SK-N-SH treated with all-trans-retinoic acid at 6 μM for 48 hours (cell line): ENCODE measurements around the gene RB1.

Experiments
- ATAC-seq: fragments of 200-7000 bp; cut with Tn5 transposase; 3 replicates; pipeline ENCODE4 v1.9.1; 2020; ENCODE audit warnings: mild to moderate bottlenecking, moderate library complexity
- ARNTL ChIP-seq: fragments of 450-650 bp; formaldehyde crosslinking; IDR thresholded peaks from 2 replicates; pipeline ENCODE4 v1.5.0; 2020; ENCODE audit warnings: low read depth, mild to moderate bottlenecking, moderate library complexity, borderline replicate concordance
- CREB5 ChIP-seq: fragments of 250-450 bp; sonication (Bioruptor Pico); IDR thresholded peaks from 2 replicates; pipeline ENCODE4 v1.5.1; 2020; ENCODE audit warnings: low read depth, mild to moderate bottlenecking, moderate library complexity
- CSDC2 ChIP-seq: fragments of 250-450 bp; sonication (Bioruptor Pico); IDR thresholded peaks from 2 replicates; pipeline ENCODE4 v1.5.0; 2020; ENCODE audit warnings: mild to moderate bottlenecking, moderate library complexity
- CSRNP3 ChIP-seq: fragments of 250-450 bp; sonication (Bioruptor Pico); IDR thresholded peaks from 2 replicates; pipeline ENCODE4 v1.5.1; 2021; ENCODE audit warnings: mild to moderate bottlenecking, moderate library complexity
- ESRRG ChIP-seq: fragments of 250-450 bp; sonication (Bioruptor Pico); IDR thresholded peaks from 2 replicates; pipeline ENCODE4 v1.6.1; 2021; ENCODE audit warnings: mild to moderate bottlenecking
- GLIS3 ChIP-seq: fragments of 250-450 bp; sonication (Bioruptor Pico); IDR thresholded peaks from 2 replicates; pipeline ENCODE4 v1.5.0; 2020; ENCODE audit warnings: mild to moderate bottlenecking, moderate library complexity
- ISL1 ChIP-seq: fragments of 250-450 bp; sonication (Bioruptor Pico); IDR thresholded peaks from 2 replicates; pipeline ENCODE4 v2.1.2; 2022; ENCODE audit warnings: mild to moderate bottlenecking, moderate library complexity
- OSR1 ChIP-seq: fragments of 250-450 bp; sonication (Bioruptor Pico); IDR thresholded peaks from 2 replicates; pipeline ENCODE4 v1.8.0; 2022; ENCODE audit warnings: moderate library complexity, mild to moderate bottlenecking, inconsistent platforms
- PATZ1 ChIP-seq: fragments of 250-450 bp; sonication (Bioruptor Pico); IDR thresholded peaks from 2 replicates; pipeline ENCODE4 v1.8.0; 2020; ENCODE audit warnings: mild to moderate bottlenecking, moderate library complexity, borderline replicate concordance
- POU6F1 ChIP-seq: fragments of 250-450 bp; sonication (Bioruptor Pico); IDR thresholded peaks from 2 replicates; pipeline ENCODE4 v1.8.0; 2021; ENCODE audit warnings: low read depth, mild to moderate bottlenecking, moderate library complexity, borderline replicate concordance
- PPARA ChIP-seq: fragments of 250-450 bp; sonication (Bioruptor Pico); IDR thresholded peaks from 2 replicates; pipeline ENCODE4 v1.5.0; 2020; ENCODE audit warnings: mild to moderate bottlenecking, borderline replicate concordance
- RARB ChIP-seq: fragments of 250-450 bp; sonication (Bioruptor Pico); IDR thresholded peaks from 2 replicates; pipeline ENCODE4 v1.8.0; 2021; ENCODE audit warnings: mild to moderate bottlenecking, moderate library complexity
- SNAI2 ChIP-seq: fragments of 250-450 bp; sonication (Bioruptor Pico); IDR thresholded peaks from 2 replicates; pipeline ENCODE4 v1.5.0; 2020; ENCODE audit warnings: mild to moderate bottlenecking, moderate library complexity
- TSHZ2 ChIP-seq: fragments of 250-450 bp; sonication (Bioruptor Pico); IDR thresholded peaks from 2 replicates; pipeline ENCODE4 v1.5.0; 2020; ENCODE audit warnings: mild to moderate bottlenecking, moderate library complexity
- ZC3H10 ChIP-seq: fragments of 250-450 bp; sonication (Bioruptor Pico); IDR thresholded peaks from 2 replicates; pipeline ENCODE4 v1.5.1; 2021; ENCODE audit warnings: mild to moderate bottlenecking, moderate library complexity
- ZFP3 ChIP-seq: fragments of 250-450 bp; sonication (Bioruptor Pico); IDR thresholded peaks from 2 replicates; pipeline ENCODE4 v1.5.0; 2020; ENCODE audit warnings: mild to moderate bottlenecking, moderate library complexity
- ZNF565 ChIP-seq: fragments of 450-650 bp; formaldehyde crosslinking; conservative IDR thresholded peaks from 2 replicates; pipeline ENCODE4 v1.5.0; 2020; ENCODE audit warnings: low read depth, mild to moderate bottlenecking, moderate library complexity
- ZNF70 ChIP-seq: fragments of 450-650 bp; formaldehyde crosslinking; IDR thresholded peaks from 2 replicates; pipeline ENCODE4 v1.5.0; 2020; ENCODE audit warnings: mild to moderate bottlenecking, moderate library complexity
- ZNF8 ChIP-seq: fragments of 450-650 bp; formaldehyde crosslinking; IDR thresholded peaks from 2 replicates; pipeline ENCODE4 v1.5.0; 2020; ENCODE audit warnings: mild to moderate bottlenecking, moderate library complexity

RB1 gene

GRCh38 chr13:48515732-48516131, 212.2 kb downstream of the RB1 start (continued):
- no peak for TF ChIP-seq POU6F1 (CRISPR knock-in tag)

- TF ChIP-seq ESRRG (CRISPR knock-in tag), result no peak
- TF ChIP-seq SNAI2 (CRISPR knock-in tag), result no peak
- TF ChIP-seq TSHZ2 (CRISPR knock-in tag), result no peak
- no peak for TF ChIP-seq ZFP3 (CRISPR knock-in tag)
- TF ChIP-seq GLIS3, result no peak
- no peak for TF ChIP-seq ARNTL (CRISPR knock-in tag)
- TF ChIP-seq ZC3H10 (CRISPR knock-in tag), result no peak
- no peak for TF ChIP-seq ZNF565 (CRISPR knock-in tag)
- TF ChIP-seq POU6F1 (CRISPR knock-in tag), result no peak
- no peak for TF ChIP-seq OSR1 (CRISPR knock-in tag)
- TF ChIP-seq ZNF8 (CRISPR knock-in tag), result no peak
- TF ChIP-seq ISL1 (CRISPR knock-in tag), result no peak
- no peak for TF ChIP-seq ZNF70 (CRISPR knock-in tag)
- no peak for TF ChIP-seq RARB
- TF ChIP-seq CSDC2 (CRISPR knock-in tag), result no peak
- no peak for ATAC-seq
Measured at GRCh38 chr13:48518083-48518482, 214.5 kb downstream of the RB1 start.

- no peak for ATAC-seq
- TF ChIP-seq CSRNP3 (no peak), PATZ1 (CRISPR knock-in tag) (no peak), ZNF8 (CRISPR knock-in tag) (no peak), PPARA (CRISPR knock-in tag) (no peak), ZNF565 (CRISPR knock-in tag) (no peak), CREB5 (CRISPR knock-in tag) (no peak), ZC3H10 (CRISPR knock-in tag) (no peak), ZFP3 (CRISPR knock-in tag) (no peak)
- TF ChIP-seq, all 23 proteins: peak for 0
Measured at GRCh38 chr13:48526286-48526685, 222.7 kb downstream of the RB1 start.
